Measurements from ENCODE around the gene TNFRSF12A.
A peak's percentile ranks its signal among the peaks of the same experiment; 100 is the strongest.
"Not testable (repeated sequence)": the region's sequence is repeated elsewhere in the genome, so short reads cannot be mapped to it uniquely, and the experiment has no call there.

Gene TNFRSF12A

GRCh38 chr16:3045758-3046640 is 25.8 kb downstream of the TNFRSF12A start, which contains the start of gene MMP25:
Gene MMP25, plus strand, starts transcription at chr16:3046561. Its CDS starts 357 bp downstream, at chr16:3046918.
- DNase-seq (ENCODE audit: low read depth in 2 of 3, low spot score in 2 of 3): no peak

GRCh38 chr16:3046641-3047386 is 26.6 kb downstream of the TNFRSF12A start:
- no peak for DNase-seq (ENCODE audit: low read depth in 2 of 3, low spot score in 2 of 3)

GRCh38 chr16:3047387-3047720 is 27.2 kb downstream of the TNFRSF12A start:
- DNase-seq (ENCODE audit: low read depth in 2 of 3, low spot score in 2 of 3): no peak

- no peak for DNase-seq (ENCODE audit: low read depth in 2 of 3, low spot score in 2 of 3)
Measured at GRCh38 chr16:3049921-3050481, 29.8 kb downstream of the TNFRSF12A start.

- DNase-seq (ENCODE audit: low read depth in 2 of 3, low spot score in 2 of 3): no peak
Measured at GRCh38 chr16:3050487-3050886, 30.3 kb downstream of the TNFRSF12A start.

GRCh38 chr16:3051009-3051408 is 30.8 kb downstream of the TNFRSF12A start:
- no peak for DNase-seq (ENCODE audit: low read depth in 2 of 3, low spot score in 2 of 3)

- DNase-seq (ENCODE audit: low read depth in 2 of 3, low spot score in 2 of 3): no peak
Measured at GRCh38 chr16:3051494-3051893, 31.3 kb downstream of the TNFRSF12A start.

- DNase-seq (ENCODE audit: low read depth in 2 of 3, low spot score in 2 of 3): not testable (repeated sequence)
Measured at GRCh38 chr16:3052571-3053329, 32.6 kb downstream of the TNFRSF12A start.

- not testable (repeated sequence) for DNase-seq (ENCODE audit: low read depth in 2 of 3, low spot score in 2 of 3)
Measured at GRCh38 chr16:3053330-3053710, 33.2 kb downstream of the TNFRSF12A start.

GRCh38 chr16:3054965-3055733 is 35.0 kb downstream of the TNFRSF12A start:
- no peak for DNase-seq (ENCODE audit: low read depth in 2 of 3, low spot score in 2 of 3)

GRCh38 chr16:3055734-3056115 is 35.6 kb downstream of the TNFRSF12A start:
- DNase-seq (ENCODE audit: low read depth in 2 of 3, low spot score in 2 of 3): not testable (repeated sequence)

GRCh38 chr16:3056336-3057180 is 36.4 kb downstream of the TNFRSF12A start:
- DNase-seq (ENCODE audit: low read depth in 2 of 3, low spot score in 2 of 3): no peak

GRCh38 chr16:3057181-3058138 is 37.3 kb downstream of the TNFRSF12A start:
- no peak for DNase-seq (ENCODE audit: low read depth in 2 of 3, low spot score in 2 of 3)

GRCh38 chr16:3058139-3059030 is 38.2 kb downstream of the TNFRSF12A start:
- DNase-seq (ENCODE audit: low read depth in 2 of 3, low spot score in 2 of 3): no peak

GRCh38 chr16:3059041-3059722 is 39.0 kb downstream of the TNFRSF12A start:
- peak; percentile 70 to 88 (median 78) for DNase-seq (ENCODE audit: low read depth in 2 of 3, low spot score in 2 of 3)

GRCh38 chr16:3059723-3060242 is 39.6 kb downstream of the TNFRSF12A start:
- DNase-seq (ENCODE audit: low read depth in 2 of 3, low spot score in 2 of 3): no peak

Measured in activated CD8-positive, alpha-beta memory T cell treated with anti-CD3 and anti-CD28 coated beads for 48 hours (primary cell).